ENCODE results near the gene COL23A1.

COL23A1 gene

DNA sequence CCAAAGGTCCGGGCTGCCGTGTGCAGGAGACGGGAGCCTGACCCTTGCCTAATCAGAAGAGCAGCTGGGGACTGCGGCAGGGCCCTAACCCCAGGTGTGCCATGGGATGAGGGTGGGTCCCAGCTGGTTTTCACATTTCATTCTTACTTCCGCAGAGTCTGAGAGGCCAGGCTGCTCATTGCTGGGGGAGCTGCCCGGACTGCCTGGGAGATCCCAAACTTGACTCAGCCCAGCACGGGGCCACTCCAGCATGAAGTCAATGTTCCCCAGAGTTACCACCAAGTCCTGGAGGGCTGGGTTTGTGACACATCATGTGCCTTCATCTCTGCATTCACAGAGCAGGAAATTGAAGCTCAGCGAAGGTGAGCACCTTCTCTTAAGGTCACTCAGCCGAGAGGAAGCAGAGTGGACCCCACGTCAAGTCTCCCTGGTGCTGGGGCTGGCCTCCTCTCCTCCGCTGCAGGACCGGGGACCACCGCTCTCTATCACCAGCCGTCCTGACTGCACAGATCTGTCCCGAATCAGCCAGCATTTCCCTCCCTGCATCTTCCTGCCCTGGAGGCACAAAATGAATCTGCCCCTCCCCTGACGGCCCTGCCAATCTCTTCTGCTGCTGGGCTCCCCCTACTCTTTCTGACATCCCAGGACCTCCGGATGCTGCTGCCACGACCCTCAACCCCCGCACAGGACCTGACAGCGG is 303.0 kb downstream of the COL23A1 start:
- DNase-seq (ENCODE audit: low read depth, low spot score): no peak

DNA sequence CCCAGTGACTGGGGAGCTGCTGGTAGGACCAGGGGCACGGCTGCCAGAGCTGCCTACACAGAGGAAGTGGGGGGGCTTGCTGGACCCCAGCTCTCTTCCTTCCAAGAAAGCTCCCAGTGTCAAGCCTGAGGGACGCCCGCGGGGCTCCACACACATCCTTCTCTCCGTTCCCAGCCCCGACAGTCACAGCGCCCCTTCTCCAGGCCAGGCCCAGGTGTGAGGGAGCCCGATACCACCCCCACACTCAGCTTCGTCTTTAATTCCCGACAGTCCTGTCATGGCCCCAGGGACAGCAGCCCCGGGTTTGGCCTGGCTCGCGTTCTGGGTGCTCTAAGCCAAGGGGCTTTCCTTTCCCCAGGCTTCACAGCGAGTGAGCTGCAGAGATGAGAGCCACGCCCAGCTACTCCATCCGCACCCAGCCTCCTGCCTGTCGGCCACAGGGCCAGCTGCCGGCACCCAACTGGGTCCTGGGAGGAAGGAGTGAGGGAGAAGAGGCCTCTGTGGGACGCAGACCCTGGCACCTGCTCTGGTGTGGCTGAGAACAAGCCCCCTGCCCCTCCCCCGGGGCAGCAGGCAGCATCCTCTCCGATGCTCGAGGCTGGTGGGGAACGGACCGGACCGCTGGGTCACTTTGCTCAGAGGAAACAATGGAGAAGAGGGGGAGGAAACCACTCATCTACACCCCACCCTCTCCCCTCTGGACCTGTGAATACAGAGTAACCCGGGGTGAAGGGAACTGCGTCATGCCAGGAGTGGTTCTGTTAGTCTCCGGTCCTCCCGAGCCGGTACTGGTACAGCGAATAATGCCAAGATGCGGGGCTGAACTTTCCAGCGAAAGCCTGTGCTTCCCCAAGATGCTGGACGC is 303.7 kb downstream of the COL23A1 start:
- DNase-seq (ENCODE audit: low read depth, low spot score): no peak

DNA sequence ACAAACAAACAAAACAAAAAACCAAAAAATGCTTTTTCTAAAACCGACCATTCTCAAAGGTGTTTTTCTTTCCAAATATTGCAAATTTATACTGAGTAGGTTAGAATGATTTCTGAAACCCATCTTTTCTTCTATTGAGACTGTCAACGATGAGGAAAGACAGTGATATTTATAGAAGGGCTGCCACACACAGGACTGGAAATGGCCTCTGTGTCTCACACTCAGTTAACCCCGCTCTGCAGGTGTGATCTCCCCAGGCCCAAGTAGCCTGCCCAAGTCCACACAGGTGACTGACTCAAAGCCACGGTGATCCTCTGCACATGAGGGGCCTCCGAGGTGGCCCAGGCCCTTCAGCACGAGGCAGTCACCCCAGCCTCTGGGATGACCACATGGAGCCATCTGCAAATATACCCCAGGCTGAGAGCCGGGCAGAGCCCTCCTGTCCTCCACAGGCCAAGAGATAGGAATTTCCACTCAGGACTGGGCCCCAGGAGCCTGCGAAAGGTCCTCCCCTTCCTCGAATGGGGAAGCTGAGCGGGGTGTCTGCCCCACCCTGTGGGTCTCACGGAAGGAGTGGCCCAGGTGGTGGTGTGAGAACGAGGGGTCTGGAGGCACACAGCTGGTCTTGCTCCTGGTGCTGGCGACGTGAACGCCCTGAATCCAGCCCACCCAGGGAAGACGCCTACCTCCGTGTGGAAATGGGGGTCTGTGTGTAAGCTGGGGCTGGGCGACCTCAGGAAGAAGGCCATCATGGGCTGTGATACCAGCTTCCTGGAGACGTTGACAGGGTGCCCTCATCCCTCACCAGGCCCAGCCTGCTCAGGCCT is 304.6 kb downstream of the COL23A1 start:
- DNase-seq (ENCODE audit: low read depth, low spot score): no peak

DNA sequence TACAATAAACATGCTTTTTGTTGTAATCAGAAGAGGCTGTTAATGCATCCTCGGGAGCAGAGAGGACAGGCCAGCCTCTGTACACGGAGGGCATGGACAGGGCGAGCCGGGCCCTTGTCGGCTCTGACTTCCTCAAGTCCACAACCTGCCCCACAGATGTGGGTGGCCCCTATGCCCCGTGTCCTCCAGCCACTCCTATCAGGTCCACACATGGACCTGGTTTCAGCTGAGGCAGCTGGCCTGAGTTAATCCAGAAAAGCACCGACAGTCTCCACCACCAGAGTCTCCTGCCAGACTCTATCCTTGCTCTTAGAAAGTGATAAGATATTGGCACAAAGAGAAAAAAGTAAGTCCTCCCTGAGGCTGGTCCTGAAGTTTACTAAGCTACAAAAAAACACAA is 305.2 kb downstream of the COL23A1 start:
- DNase-seq (ENCODE audit: low read depth, low spot score): no peak

DNA sequence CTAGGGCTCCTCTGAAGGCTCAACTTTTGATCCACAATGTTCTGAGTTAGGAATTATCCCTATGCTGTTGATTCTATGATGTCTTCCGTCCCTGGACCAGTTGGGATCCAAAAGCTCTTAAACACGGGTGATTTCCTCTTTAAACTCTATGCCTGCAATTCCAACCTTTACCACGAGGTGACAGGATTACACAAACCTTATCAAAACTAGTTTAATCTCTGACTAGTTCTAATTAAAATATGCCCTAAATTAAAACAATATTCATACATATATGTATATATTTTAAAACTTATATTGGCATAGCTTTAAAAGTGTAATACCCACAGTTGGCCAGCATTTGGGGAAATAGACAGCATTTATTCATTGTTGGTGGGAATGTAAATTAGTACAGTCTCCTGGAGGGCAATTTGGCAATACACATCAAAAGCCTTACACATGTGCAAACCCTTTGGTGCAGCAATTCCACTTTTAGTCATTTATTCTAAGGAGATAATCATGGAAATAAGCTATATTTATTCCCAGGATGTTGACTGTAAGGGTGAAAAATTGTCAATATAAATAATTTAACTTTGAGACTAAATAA is 306.0 kb downstream of the COL23A1 start:
- DNase-seq (ENCODE audit: low read depth, low spot score): no peak

DNA sequence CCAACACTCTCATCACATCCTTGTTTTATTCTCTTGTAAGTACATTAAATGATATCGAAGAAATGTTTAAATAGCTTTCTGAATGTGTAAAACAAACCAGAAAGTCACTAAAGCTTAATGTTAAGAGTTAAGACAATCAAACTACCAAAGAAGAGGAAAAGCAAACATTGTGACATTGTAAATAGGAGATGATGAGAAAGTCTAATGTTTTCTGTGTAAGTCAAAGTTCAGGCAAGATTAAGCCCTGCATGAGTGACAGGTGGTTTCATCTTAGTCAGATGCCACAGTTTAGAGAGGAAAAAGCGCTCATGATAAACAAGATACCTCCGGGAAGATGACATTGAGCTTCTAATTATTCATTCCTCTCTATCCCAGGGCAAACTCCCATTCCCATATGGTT is 306.7 kb downstream of the COL23A1 start:
- no peak for DNase-seq (ENCODE audit: low read depth, low spot score)

DNA sequence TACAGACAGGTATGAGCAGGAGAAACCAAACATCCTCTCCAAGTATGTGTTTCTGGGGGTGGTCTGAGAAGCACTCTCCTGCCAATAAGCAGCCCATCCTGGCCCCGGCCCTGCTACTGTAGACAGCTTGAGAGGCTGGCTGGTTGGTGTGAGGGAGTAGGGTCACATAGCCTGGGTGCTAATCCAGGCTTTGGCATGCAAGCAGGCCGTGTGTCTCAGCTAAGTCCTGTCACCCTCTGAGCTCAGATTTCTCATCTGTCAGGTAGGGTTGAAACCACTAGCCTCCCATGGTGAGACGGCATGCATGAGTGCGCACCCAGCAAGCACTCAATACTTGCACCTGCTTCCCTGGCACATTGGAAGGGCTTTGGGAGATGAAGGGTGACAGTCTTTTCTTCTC is 307.8 kb downstream of the COL23A1 start:
- no peak for DNase-seq (ENCODE audit: low read depth, low spot score)

DNA sequence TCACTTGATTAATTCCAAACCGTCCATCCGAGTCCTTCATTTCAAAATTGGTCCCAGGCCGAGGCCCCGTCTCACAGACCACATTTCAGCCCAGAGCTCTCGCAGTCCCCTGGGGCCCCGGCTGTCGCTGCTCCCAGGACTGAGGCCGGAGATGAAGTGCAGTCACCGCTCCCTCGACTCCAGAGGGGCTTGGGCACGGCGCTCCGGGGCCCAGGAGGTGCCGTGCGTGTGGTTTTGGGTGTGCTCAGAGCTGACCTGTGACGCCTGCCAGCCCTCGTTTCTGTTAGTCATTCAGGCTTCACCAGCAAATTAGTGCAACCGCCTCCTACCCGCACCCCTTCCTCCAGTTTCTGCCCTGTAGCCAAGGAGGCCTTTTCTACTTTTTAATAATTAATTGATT is 308.9 kb downstream of the COL23A1 start:
- DNase-seq (ENCODE audit: low read depth, low spot score): no peak

DNA sequence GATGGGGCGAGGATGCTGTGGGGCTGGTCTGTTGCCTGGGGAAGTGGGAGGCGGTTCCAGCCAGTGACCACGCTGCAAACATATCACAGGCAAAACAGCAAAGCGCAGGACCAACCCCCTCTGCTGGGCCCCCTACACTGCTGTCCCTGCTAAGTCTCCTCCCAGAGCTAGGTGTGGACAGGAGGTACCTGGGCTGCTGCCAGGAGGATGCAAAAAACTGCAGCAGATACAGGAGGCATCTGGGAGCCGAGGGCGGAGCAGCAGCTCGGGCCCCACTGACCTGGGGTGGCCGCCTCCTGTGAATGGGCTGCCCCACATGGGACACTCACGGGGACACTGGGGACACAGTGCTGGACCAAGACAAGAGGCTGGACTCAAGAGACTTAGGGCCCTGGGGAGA is 309.6 kb downstream of the COL23A1 start:
- DNase-seq (ENCODE audit: low read depth, low spot score): no peak

DNA sequence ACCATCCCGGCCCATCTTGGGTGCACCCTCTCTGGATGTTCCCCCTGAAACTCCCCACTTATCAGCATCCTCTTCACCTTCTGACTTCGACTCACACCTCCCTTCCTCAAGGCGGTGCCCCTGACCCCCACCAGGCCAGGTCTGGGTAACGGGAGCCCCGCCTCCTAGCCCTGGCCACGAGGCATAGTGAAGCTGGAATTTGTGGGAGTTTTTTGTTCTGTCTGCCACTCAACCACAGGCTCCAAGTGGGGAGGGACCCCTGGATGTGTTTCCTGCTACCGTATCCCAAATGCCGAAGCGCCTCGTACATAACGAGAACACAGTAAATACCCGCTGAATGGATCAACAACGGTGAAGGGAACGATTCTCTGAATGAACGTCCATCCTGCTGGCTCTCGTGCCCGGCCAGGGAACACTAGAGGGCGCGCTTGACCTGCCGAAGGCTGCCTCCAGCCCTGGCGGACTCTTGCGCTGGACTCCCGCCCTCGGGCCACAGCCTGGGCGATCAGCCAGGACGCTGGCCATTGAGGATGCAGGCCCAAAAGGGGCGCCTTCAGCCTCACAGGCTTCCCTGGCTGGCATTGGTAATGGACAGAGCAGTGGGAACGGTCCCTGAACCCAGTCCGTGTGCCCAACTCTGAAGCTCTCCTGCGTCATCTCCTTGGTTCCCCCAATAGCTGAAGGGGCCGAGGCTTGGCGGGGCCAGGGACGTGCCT is 310.3 kb downstream of the COL23A1 start:
- peak; percentile 87 for DNase-seq (ENCODE audit: low read depth, low spot score)

DNA sequence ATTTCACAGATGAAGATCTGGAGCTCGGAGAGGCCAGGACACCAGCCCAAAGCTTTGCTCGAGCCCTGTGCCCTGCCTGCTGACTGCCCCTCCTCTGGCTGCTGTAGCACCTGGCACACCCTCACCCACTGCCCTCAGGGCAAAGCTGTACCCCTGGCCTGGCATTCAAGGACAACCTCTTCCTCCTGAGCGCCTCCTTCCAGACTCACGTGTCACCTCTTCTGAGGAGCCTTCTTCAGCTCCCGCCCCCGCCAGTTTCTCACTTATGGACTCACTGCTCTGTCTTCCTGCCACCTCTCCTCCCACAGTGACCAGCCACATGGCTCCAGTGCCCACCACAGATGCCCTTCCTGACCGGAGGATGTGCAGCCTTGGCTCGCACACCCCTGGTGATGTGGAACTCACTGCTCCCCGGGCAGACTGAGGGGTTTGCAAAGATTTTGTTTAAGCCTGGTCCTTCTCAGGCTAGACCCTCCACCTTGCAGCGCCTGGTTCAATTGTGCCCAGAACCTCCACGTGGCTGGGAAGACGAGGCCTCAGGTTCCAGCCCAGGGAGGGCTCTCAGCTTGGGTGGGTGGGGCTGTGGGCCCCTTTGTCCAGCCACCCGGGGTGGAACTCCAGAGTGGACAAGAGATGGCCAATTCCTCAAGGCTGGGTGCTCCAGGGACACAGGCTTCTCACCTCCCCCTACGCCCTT is 311.0 kb downstream of the COL23A1 start:
- no peak for DNase-seq (ENCODE audit: low read depth, low spot score)

DNA sequence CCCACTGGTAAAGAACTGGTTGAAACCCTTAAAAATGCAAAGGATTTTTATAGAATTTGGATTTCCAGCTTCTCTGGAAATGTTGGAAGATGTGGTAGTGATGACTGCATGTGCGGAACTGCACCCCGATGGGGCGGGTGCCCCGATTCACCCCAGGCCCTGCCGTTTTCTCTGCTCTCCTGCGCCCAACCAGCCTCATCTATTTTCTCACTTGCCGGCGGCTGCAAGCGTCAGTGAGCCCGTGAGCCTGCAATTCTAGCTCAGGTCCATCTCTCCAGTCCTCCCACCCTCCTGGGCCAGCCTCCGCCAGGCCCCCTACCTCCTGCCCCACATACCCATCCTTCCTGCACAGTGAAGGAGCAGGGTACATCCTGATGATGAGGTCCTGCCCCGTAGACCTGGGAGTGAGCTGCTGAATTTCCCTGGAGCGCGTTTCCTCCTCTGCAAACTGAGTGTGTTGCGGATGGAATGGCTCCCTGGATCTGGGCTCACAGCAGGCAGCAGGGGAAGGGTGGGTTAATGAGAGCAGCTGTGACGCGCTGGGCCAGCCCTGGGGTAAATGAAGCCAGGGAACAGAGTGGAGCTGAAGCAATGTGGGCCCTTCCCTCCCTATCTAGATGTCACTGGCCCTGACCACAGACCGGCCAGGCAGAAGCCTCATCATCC is 311.7 kb downstream of the COL23A1 start:
- DNase-seq (ENCODE audit: low read depth, low spot score): peak; percentile 60

DNA sequence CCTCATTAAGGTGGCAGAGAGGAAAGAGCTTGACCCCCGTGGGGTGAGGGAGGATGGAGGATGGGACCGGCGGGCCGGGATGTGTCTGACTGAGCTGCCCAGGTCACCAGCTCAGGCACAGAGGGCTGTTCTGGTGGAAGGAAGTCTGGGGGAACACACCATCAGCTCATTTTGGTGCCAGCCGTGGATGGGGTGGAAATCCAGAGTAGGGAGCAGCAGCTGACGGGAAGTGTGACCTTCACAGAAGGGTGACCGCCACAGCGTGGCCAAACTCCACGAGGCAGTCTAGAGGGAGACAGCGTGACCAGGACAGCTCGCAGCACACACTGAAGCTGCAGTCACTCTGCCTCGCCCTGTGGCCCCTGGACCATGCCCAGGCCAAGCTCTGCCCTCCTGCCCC is 312.3 kb downstream of the COL23A1 start:
- DNase-seq (ENCODE audit: low read depth, low spot score): no peak

DNA sequence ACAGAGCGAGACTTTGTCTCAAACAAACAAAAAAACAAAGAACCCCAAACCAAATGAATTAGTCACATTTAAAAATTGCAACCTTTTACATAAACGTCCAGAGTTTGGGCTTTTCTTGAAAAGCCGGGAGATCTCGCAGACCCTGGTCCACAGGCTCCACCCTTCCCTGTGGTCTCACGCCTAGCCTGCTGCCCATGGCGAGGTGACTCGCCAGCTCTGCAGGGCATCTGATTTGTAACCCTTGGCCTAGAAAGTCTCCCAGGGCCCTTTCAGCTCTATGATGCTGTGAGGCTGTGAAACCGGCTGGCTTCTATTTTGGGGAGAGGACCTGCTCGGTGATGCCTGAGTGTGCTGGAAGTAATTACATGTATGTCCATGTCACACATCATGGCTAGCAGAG is 312.8 kb downstream of the COL23A1 start:
- no peak for DNase-seq (ENCODE audit: low read depth, low spot score)

DNA sequence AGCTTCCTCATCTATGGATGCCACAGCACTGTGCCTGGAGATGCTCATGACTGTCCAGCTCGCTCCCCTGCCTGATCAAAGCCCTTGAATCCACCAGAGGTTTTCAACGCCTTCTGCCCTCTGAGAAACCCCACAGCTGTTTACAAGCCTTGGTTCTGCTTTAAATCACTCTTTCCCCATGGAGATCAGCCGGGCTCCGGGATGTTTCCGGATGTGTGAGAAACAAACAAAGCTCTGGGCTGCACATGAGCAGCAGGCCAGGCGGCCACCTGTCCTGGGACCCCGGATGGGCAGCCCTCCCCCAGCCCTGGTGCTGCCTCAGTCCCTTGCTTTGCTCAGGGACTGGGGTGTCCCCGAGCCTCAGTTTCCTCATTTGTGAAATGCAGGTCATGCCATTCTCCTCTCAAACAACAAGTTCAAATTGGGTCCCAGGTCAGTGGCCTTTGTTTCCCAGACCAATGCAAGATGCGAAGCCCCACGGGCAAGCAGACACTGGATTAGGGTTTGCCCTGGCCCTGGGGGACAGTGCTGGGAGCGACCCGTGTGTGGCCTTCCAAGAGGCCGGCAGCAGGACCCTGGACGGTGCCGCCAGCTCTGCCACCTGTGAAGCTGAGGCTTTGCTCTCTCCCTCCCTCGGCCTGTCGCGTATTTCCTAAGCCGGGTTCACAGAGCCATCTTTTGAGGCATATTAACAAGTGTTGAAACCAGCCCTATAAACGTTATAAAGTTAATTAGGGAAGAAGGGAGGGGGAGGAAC is 315.2 kb downstream of the COL23A1 start:
- no peak for DNase-seq (ENCODE audit: low read depth, low spot score)

DNA sequence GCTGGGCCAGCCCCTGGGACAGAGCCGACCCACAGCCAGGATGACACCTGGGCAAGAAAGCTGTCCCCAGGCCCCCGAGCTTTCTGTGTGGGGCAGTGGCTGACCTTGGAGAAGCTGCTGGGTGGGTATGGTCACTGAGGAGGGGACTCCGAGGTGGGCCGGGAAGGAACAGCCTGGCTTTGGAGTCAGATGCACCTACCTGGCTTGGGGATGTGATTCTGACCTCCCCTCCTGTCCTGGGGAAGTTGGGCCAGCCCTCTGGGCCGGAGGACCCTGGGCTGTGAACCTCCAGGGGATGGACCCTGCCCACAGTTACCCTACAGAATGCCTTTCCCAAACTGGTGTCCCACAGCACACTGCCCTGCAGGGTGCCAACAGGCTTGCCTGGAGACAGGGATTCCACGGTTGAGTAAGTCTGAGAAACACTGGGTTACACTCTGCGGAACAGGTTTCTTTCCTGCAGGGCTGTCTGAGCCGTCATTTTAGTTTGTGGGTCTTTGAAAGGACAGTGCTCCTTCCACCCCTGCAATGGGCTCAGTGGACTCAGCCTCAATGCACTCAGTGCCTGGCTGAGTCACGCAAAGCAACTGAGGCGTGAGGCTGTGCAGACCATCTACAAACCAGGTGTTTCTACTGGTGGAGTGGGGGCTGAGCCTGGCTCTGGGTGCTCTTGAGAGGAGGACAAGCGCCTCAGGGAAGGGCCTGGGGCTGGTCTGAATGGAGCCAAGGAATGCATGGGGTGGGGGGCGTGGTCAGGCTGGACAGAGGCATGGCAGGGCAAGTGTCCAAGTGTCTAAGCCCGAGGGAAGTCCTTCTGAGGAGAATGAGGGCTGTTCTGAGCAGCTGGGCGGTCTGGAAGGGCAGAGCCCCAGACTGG is 316.3 kb downstream of the COL23A1 start:
- peak; percentile 70 for DNase-seq (ENCODE audit: low read depth, low spot score)

DNA sequence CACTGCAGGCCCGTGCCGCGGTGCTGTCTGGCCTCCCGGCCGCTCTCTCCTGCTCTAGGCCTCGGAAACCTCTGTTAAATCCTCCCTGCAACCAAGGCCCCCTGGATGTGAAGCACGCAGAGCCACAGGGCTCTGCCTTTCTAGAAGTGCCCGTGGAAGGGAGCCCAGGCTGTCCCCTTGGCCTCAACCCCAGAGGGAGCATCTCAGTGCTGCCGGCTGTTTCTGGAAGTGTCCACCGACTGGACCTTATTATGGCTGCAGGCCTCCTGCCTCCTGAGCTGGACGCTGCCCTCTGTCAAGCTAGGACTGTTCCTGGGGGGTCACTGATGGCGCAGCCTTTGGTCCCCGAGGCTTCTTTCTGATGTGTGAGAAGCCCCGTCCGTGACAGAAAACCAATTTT is 317.2 kb downstream of the COL23A1 start:
- no peak for DNase-seq (ENCODE audit: low read depth, low spot score)

DNA sequence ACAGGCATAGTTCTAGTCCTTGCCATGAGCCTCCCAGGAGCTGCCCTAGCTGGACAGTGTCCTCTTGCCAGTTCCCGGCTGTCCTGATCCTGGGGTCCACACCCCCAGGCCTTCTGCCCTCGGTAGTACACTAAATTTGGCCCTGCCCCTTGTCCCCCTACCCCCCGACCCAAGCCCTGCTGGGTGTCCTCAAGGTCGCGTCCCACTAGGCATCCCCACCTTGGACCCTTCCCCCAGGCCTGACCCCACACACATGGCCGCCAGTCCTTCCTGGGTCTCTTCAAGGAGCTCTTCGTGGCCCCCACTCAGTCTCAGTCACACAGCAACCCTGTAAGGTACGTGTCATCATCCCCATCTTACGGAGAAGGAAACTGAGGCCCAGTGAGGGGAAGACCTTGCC is 317.6 kb downstream of the COL23A1 start:
- DNase-seq (ENCODE audit: low read depth, low spot score): no peak
